Measurements from ENCODE around the gene BUB3. TPM values are rescaled to one million over a fixed set of nuclear protein-coding genes. Genes with fewer than 3 reads are reported as not detected.

BUB3 gene
- total and polyA plus RNA-seq, 2 of the 4 experiments (the other 2 are of a cell fraction): 215 to 384 TPM

DNA sequence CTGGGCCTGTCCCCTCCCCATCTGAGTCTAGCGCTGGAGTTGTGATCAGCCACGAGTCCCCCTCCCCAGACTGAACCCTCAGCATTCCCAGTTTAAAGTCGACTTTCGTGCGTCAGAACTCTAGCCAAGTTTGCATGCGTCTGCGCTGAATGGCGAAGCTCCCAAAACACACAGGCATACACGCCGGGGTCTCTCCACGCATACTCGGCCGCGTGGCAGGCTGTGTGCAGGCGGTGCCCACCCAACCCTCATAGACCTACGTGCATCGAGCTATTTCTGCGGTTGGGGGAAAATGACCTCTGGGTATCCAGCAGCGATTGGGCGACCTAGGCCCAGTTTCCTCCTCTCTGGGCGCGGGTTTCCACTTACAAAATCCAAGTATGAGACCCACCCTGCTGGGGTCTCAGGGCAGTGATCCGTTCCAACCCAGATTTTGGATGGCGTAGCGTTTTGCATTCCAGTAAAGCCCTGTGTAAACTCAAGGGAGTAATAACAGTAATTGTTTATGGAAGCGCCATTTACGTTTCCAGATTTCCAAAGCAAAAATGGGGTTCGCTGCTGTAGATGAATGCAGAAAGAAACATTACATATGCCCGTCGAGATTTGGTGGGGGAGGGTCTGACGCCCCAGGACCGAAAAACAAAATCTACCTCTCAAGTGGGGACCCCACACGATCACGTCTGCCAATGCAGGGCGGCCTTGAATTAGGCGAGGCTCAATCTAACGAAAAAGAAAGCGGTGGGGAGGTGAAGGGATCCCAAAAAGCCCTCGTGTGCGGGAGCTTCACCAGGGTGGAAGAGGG lies 20.5 kb upstream of the BUB3 start:
- Histone ChIP-seq H3K14ac (replicated peaks; ENCODE audit: low read depth, low read length) (no peak overlapping the region), H4K91ac (ENCODE audit: insufficient read depth, low read depth, low read length) (no peak overlapping the region), H2BK5ac (ENCODE audit: low read depth, low read length, poor library complexity, severe bottlenecking) (no peak overlapping the region), H3K27me3 (ENCODE audit: control insufficient read depth, insufficient read depth, low read length) (peaks cover 79% of the 10 kb centered on the region), H3K9me3 (ENCODE audit: control insufficient read depth, insufficient read depth, low read length) (no peaks in the 10 kb centered on the region; the same call in 1 of the 2 replicates), H2BK120ac (ENCODE audit: low read depth, low read length) (no peak overlapping the region), H2AK5ac (ENCODE audit: low read depth, low read length) (no peak overlapping the region), H2BK20ac (ENCODE audit: low read depth, low read length) (no peak overlapping the region), H4K8ac (ENCODE audit: low read depth in 2 of 2, low read length in 2 of 2) (no peak overlapping the region), H2AK9ac (replicated peaks; ENCODE audit: low read depth, low read length, poor library complexity) (no peak overlapping the region), H2BK15ac (ENCODE audit: low read depth, low read length) (no peak overlapping the region), H3K4me1 (ENCODE audit: control insufficient read depth, insufficient read depth, low read length) (peaks cover 2% of the 10 kb centered on the region; the same call in 1 of the 2 replicates), H3K23ac (ENCODE audit: low read depth, low read length) (no peak overlapping the region), H3K27ac (ENCODE audit: insufficient read depth, low read length) (no peak overlapping the region), H4K5ac (ENCODE audit: low read depth, low read length) (no peak overlapping the region), H2AFZ (replicated peaks; ENCODE audit: low read length, poor library complexity) (peak overlapping the region; percentile 89), H3K56ac (ENCODE audit: extremely low read depth, insufficient read depth, low read length) (no peak overlapping the region), H3K36me3 (ENCODE audit: control insufficient read depth, insufficient read depth, low read length) (no peaks in the 10 kb centered on the region), H3K4me2 (ENCODE audit: low read depth, low read length) (no peak overlapping the region), H3K79me1 (ENCODE audit: low read depth in 1 of 2, low read length in 2 of 2) (no peaks in the 10 kb centered on the region), H3K9me1 (ENCODE audit: insufficient read depth, low read length) (no peaks in the 10 kb centered on the region), H3K18ac (ENCODE audit: low read depth, low read length) (no peak overlapping the region), H4K20me1 (ENCODE audit: insufficient read depth, low read length) (0 out of 2 replicates have a peak, but pooled peaks cover 3% of the 10 kb centered on the region), H3K9ac (ENCODE audit: low read depth, low read length) (no peak overlapping the region), H3K4me3 (ENCODE audit: insufficient read depth, low read depth, low read length) (no peak overlapping the region), H3K4ac (ENCODE audit: low read depth, low read length) (no peak overlapping the region)
- dilution Hi-C loops (cut with HindIII; ENCODE audit: low sequenced_read_pairs, unreplicated experiment): no loop called here
- in situ Hi-C loops (cut with MboI; ENCODE audit: low sequenced_read_pairs): loop anchor here (5.0 to 25.0 kb wide), 3 partner anchors 419 to 1254 kb away; no protein-coding TSS in a partner anchor
- TF ChIP-seq POLR2A (IDR thresholded peaks at IDR 0.05; ENCODE audit: low read depth, low read length): no peak
- no TSS peak for BruUV-seq (replicated peaks)
- DNase-seq: no peak
- WGBS, 2 experiments (ENCODE audit: extremely low coverage in 2 of 2, insufficient read length in 1 of 2): 5% methylated on average over 8 of the region's 40 CpGs; no CpG with 5 or more reads in 1 of the 2 experiments
- POLR2A ChIA-PET (ENCODE audit: unreplicated experiment): no interaction called here
- intact Hi-C loops (cut with micrococcal nuclease): loop anchor here (1.0 to 2.0 kb wide), 3 partner anchors 89 to 1256 kb away; no protein-coding TSS in a partner anchor
- no peak for ATAC-seq (ENCODE audit: low read depth)
- CTCF ChIA-PET: interaction anchor here (0.9 to 1.1 kb wide), 3 partner anchors 9 to 13 kb away, joined by 3 to 5 read pairs (median 3); no protein-coding TSS in a partner anchor

Data from IMR-90 (cell line).